Panc1 (cell line): ENCODE measurements around the gene UBE2J2.

Experiments
- POLR2AphosphoS5 ChIP-seq: IDR thresholded peaks from 2 replicates; pipeline ENCODE4 v1.6.1; 2012; ENCODE audit warnings: mild to moderate bottlenecking, low read depth, low read length, moderate library complexity
- TF ChIP-seq, protein P1 (sequence below): fragments of 450-650 bp; IDR thresholded peaks from 2 replicates; pipeline ENCODE4 v1.5.1; 2017; ENCODE audit warnings: mild to moderate bottlenecking
- TF ChIP-seq, protein P2 (sequence below), 2 experiments: IDR thresholded peaks; 2 replicates each; pipeline ENCODE4 v1.6.1; 2011 to 2012; ENCODE audit warnings: low read depth in 2 of 2, control low read depth in 1 of 2, low read length in 1 of 2, mild to moderate bottlenecking in 1 of 2, moderate library complexity in 1 of 2; ENCODE audit not compliant: insufficient read depth in 1 of 2

DNA sequence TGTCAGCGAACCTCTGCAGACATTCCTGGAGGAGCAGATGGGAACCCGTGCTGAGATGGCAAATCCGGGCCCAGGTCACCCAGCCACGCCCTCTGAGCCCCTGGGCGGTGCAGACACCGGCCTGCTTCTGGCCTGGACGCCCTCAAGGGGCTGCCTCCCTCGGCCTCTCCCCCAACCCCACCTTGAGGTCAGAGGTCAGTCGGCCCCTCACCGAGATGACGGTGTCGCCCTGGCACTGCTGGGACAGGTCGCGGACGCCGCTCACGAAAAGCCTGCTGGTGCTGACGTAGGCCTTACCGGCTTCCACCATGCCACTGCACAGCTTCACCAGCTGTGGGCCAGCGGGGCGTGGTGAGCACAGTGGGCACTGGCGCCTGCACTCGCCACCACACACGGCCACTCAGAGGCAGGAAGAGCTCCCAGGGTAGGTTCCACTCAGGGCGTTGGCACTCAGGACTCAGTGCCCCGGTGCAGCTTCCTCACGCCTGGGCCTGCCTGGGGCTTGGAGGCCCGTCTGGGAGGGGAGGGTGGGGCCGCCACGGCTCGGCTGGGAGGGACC is 29.4 kb upstream of the UBE2J2 start:
- TF ChIP-seq, protein P1, sequence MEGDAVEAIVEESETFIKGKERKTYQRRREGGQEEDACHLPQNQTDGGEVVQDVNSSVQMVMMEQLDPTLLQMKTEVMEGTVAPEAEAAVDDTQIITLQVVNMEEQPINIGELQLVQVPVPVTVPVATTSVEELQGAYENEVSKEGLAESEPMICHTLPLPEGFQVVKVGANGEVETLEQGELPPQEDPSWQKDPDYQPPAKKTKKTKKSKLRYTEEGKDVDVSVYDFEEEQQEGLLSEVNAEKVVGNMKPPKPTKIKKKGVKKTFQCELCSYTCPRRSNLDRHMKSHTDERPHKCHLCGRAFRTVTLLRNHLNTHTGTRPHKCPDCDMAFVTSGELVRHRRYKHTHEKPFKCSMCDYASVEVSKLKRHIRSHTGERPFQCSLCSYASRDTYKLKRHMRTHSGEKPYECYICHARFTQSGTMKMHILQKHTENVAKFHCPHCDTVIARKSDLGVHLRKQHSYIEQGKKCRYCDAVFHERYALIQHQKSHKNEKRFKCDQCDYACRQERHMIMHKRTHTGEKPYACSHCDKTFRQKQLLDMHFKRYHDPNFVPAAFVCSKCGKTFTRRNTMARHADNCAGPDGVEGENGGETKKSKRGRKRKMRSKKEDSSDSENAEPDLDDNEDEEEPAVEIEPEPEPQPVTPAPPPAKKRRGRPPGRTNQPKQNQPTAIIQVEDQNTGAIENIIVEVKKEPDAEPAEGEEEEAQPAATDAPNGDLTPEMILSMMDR = no peak
- no peak for TF ChIP-seq POLR2AphosphoS5
- TF ChIP-seq, protein P2, sequence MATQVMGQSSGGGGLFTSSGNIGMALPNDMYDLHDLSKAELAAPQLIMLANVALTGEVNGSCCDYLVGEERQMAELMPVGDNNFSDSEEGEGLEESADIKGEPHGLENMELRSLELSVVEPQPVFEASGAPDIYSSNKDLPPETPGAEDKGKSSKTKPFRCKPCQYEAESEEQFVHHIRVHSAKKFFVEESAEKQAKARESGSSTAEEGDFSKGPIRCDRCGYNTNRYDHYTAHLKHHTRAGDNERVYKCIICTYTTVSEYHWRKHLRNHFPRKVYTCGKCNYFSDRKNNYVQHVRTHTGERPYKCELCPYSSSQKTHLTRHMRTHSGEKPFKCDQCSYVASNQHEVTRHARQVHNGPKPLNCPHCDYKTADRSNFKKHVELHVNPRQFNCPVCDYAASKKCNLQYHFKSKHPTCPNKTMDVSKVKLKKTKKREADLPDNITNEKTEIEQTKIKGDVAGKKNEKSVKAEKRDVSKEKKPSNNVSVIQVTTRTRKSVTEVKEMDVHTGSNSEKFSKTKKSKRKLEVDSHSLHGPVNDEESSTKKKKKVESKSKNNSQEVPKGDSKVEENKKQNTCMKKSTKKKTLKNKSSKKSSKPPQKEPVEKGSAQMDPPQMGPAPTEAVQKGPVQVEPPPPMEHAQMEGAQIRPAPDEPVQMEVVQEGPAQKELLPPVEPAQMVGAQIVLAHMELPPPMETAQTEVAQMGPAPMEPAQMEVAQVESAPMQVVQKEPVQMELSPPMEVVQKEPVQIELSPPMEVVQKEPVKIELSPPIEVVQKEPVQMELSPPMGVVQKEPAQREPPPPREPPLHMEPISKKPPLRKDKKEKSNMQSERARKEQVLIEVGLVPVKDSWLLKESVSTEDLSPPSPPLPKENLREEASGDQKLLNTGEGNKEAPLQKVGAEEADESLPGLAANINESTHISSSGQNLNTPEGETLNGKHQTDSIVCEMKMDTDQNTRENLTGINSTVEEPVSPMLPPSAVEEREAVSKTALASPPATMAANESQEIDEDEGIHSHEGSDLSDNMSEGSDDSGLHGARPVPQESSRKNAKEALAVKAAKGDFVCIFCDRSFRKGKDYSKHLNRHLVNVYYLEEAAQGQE (IDR thresholded peaks at IDR 0.05; ENCODE audit: insufficient read depth in 1 of 2, low read depth in 2 of 2, low read length in 1 of 2) = no peak
